NCI-H226 (cell line): Measurements from ENCODE around the gene ST3GAL4.

ENCODE experiments used
- DNase-seq: peaks from one replicate; pipeline ENCODE4 v3.0.0-alpha.2; 2015

The ST3GAL4 gene

DNA sequence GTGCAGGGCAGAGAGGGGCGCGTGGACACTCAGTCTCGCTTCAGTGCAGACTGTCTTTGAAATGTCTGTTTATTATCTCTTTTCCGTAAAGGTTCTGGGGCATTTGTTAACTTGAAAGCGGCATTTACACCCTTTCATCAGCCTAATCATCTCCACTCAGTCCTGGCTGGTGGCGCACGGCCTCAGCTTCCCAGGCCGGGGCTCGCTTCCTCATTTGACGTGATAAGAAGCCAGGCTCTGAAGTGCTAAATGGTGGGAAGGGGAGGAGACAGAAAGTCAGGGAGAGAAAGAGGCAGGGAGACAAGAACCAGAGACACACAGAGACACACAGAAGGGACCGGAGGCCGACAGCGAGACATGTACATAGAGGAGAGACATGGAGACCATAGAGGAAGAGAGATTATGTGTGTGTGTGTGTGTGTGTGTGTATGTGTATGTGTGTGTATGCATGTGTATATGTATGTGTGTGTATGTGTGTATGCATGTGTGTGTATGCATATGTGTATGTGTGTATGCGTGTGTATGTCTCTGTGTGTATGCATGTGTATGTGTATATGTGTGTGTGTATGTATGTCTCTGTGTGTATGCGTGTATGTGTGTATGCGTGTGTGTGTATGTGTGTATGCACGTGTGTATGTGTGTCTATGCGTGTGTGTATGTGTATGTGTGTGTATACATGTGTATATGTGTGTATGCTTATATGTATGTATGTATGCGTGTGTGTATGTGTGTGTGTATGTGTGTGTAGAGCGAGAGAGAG lies 101.5 kb downstream of the ST3GAL4 start:
- DNase-seq: no peak

DNA sequence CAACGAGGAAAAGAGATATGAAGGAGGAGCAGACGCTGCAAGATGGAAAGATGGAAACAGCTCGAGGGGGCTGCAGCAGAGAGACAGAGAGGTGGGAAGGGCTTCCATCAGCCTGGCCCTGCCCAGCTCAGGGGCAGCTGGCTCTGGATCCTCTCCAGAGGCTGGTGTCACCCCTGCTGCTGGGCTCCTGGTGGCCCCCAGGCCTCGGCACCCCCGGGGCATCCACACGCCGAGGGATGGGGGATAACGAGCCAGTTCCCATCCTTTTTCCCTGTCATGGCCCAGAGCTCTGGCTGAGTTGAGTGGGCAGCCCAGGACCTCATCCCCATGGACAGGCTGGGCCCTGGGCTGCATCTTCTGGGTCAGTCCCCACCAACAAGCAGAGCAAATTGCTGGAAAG lies 102.3 kb downstream of the ST3GAL4 start:
- DNase-seq: no peak

DNA sequence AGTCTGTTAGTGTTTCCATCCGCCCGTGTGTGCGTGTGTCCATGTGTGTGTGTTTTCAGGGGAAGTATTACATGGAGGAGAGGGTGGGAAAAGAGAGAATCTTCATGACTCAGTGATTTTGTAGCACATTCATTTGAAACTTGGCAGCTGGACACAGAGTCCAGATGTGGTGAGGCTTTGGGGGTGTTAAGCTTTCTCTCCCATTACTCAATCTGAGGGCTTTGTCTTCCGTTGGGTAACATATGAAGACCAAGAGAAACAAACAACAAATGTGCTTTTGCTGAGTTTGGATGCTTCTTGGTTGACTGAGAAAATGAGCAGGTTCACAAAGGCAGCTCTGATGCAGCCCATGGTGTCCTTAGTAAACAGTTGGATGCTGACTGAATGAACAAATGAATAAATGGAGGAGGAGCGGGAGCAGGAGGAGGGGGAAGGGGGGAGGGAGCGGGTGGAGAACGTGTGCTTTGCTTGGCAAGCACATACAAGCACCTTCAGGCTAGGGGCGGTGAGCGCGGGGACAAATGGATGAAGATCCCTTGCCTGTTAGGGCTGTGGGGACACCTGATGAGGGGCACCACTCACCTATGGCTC lies 104.3 kb downstream of the ST3GAL4 start:
- DNase-seq: no peak

DNA sequence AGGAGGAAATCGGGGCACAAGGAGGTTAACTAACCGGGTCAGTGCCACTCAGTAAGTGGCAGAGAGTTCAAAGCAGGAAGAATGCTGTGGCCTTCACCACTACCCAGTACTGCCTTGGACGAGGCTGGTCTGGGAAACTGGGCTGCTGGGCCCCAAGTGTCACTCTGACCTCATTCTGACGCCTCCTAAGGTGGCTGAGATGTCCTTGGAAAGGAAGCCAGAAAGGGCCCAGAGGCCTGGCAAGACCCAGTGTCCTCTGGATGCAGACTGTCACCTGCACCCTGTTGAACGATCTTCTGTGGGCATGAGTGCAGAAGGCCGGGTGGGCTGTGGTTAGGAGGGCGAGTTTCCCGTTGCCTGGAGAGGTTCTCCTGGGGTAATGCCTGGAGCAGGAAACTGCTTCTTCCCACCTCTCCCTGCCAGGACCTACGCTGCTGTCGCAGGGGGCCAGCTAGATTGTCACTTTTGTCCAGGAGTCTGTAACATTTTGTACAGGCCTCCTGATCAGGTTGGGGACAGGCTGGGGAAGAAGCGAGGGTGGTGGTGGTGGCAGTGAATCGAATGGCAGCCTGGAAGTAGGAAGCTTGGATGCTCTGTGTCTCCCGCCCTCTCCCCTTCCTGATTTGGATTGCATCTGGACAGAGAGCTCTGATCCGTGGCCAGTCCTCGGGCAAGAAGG lies 105.1 kb downstream of the ST3GAL4 start:
- DNase-seq: no peak

DNA sequence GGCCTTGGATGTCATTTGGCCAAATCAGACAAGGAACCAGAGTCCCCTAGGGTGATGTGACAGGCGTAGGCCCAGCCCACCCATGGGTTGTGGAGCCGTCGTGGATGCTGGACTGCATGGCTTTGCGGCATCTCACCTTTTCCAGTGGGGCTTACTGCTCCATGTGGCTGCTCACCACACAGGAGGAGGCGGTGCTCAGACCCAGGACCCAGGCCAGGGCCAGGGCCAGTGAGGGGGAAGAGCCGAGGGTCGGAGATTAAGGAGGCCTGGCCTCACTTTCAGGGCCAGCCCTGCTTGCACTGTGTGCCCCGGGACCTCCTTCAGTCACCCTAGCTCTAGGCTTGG lies 105.6 kb downstream of the ST3GAL4 start:
- no peak for DNase-seq

DNA sequence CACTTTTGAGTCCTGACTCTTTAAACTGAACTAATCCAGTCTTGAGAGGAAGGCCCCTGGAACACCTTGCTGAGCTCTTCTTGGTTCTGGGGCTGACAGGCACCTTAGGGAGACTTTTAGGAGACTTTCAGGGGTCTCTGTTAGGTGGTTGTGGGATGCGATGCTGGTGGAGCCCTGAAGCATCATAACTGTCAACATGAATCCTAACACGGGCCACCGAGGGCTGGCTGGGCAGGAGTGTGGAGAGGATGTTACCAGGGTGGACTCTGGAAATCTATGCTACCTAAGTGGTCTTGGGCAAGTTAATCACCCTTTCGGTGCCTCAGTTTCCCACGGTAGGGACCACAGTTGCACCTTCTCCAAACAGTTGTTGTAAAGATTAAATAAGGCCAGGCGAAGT lies 106.5 kb downstream of the ST3GAL4 start:
- no peak for DNase-seq

DNA sequence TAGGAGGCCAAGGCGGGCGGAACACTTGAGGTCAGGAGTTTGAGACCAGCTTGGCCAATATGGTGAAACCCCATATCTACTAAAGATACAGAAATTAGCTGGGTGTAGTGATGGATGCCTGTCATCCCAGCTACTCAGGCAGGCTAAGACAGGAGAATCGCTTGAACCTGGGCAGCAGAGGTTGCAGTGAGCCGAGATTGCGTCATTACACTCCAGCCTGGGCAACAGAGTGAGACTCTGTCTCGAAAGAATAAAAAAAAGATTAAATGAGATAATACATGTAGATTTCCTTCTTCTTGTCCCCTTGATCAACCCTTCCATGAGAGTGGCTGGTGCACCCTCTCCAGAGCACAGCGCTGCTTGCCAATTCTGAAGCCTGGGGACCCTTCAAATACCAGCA lies 106.9 kb downstream of the ST3GAL4 start:
- DNase-seq: no peak
